B cell (primary cell): ENCODE data around the gene SORT1. TPM values are rescaled to one million over a fixed set of nuclear protein-coding genes. Genes with fewer than 3 reads are reported as not detected.

ENCODE experiments used
- ATAC-seq: fragments of 200-7000 bp; cut with Tn5 transposase; one replicate; pipeline ENCODE4 v1.10.0; 2021; ENCODE audit warnings: low read depth, mild to moderate bottlenecking, moderate number of reproducible peaks, moderate library complexity
- CTCF ChIA-PET: fragments of 350-600 bp; sonication (Branson Sonifier 250); formaldehyde crosslinking; loops from one replicate; lab custom pipeline; 2021; ENCODE audit warnings: antibody characterized with exemption, inconsistent platforms; lab: Charles Lee
- POLR2A ChIA-PET: fragments of 350-600 bp; sonication (Branson Sonifier 250); formaldehyde crosslinking; loops from one replicate; lab custom pipeline; 2021; ENCODE audit warnings: antibody characterized with exemption; lab: Charles Lee
- DNase-seq: peaks from one replicate; pipeline ENCODE4 v3.0.0; 2013
- H2AFZ ChIP-seq: 2 replicates; pipeline ENCODE4 v1.6.1; 2012; ENCODE audit warnings: mild to moderate bottlenecking, low read depth, low read length; ENCODE audit not compliant: insufficient read depth, poor library complexity, severe bottlenecking
- H3K27ac ChIP-seq, 2 donors: 1 replicate in 1 of 2; 2 replicates in 1 of 2; pipeline ENCODE4 v1.5.1; 2012 to 2013; ENCODE audit warnings: low read length in 2 of 2, mild to moderate bottlenecking in 2 of 2, moderate library complexity in 1 of 2
- H3K27me3 ChIP-seq, 4 experiments: fragments of 200-600 bp in 1 of 4; sonication (generic) in 1 of 4; replicated peaks in 1 of 4; 1 replicate in 2 of 4; 2 replicates in 2 of 4; pipeline versions ENCODE4 v1.6.1 to v1.7.0; 2013 to 2016; ENCODE audit warnings: low read length in 3 of 4, mild to moderate bottlenecking in 2 of 4, mixed read lengths in 1 of 4, moderate library complexity in 1 of 4; ENCODE audit not compliant: insufficient read depth in 4 of 4, control insufficient read depth in 3 of 4; ENCODE audit errors: control extremely low read depth in 1 of 4
- H3K36me3 ChIP-seq, 2 experiments: replicated peaks in 1 of 2; 1 replicate in 1 of 2; 2 replicates in 1 of 2; pipeline versions ENCODE4 v1.6.1 to v1.7.1; 2013; ENCODE audit warnings: low read length in 1 of 2; ENCODE audit not compliant: insufficient read depth in 2 of 2, control insufficient read depth in 1 of 2; ENCODE audit errors: control extremely low read depth in 1 of 2, extremely low read depth in 1 of 2
- H3K4me1 ChIP-seq, 2 donors: fragments of 200-600 bp in 1 of 2; sonication (generic) in 1 of 2; 1 replicate in 1 of 2; 2 replicates in 1 of 2; pipeline versions ENCODE4 v1.5.1 to v1.6.1; 2013 to 2017; ENCODE audit warnings: low read length in 2 of 2; ENCODE audit not compliant: control insufficient read depth in 2 of 2, insufficient read depth in 2 of 2
- H3K4me2 ChIP-seq: replicated peaks from 2 replicates; pipeline ENCODE3; 2012; ENCODE audit warnings: mild to moderate bottlenecking, low read depth, low read length; ENCODE audit not compliant: poor library complexity, severe bottlenecking
- H3K4me3 ChIP-seq, 5 experiments: fragments of 200-600 bp in 1 of 5; sonication (generic) in 1 of 5; 1 replicate in 3 of 5; 2 replicates in 2 of 5; pipeline versions ENCODE4 v1.5.1 to v1.7.0; 2011 to 2016; ENCODE audit warnings: low read length in 4 of 5, mild to moderate bottlenecking in 4 of 5, low read depth in 2 of 5, control low read depth in 1 of 5, moderate library complexity in 1 of 5; ENCODE audit not compliant: insufficient read depth in 1 of 5; ENCODE audit errors: control extremely low read depth in 1 of 5, extremely low read depth in 1 of 5
- H3K79me2 ChIP-seq: fragments of 200-600 bp; sonication (generic); one replicate; pipeline ENCODE4 v1.6.0; 2016; ENCODE audit warnings: low read length; ENCODE audit not compliant: control insufficient read depth, insufficient read depth
- H3K9ac ChIP-seq: fragments of 200-600 bp; sonication (generic); 2 replicates; pipeline ENCODE4 v1.6.1; 2017; ENCODE audit warnings: mild to moderate bottlenecking, low read length, moderate library complexity
- H3K9me3 ChIP-seq, 3 donors: one replicate each; pipeline versions ENCODE4 v1.6.1 to v1.7.1; 2013; ENCODE audit warnings: low read length in 2 of 3; ENCODE audit not compliant: control insufficient read depth in 2 of 3, insufficient read depth in 1 of 3; ENCODE audit errors: control extremely low read depth in 1 of 3
- H4K20me1 ChIP-seq: 2 replicates; pipeline ENCODE4 v1.6.0; 2012; ENCODE audit warnings: mild to moderate bottlenecking, low read length; ENCODE audit not compliant: insufficient read depth, control insufficient read depth, poor library complexity, severe bottlenecking
- H3K27ac Mint-ChIP-seq: one replicate; pipeline ENCODE4 v1.8.0; 2021; ENCODE audit warnings: mixed read lengths
- H3K27me3 Mint-ChIP-seq: one replicate; pipeline ENCODE4 v1.8.0; 2021; ENCODE audit warnings: mixed read lengths
- H3K4me1 Mint-ChIP-seq: one replicate; pipeline ENCODE4 v1.8.0; 2021; ENCODE audit warnings: mixed read lengths
- H3K4me3 Mint-ChIP-seq: one replicate; pipeline ENCODE4 v1.8.0; 2021; ENCODE audit warnings: mixed read lengths
- H3K9me3 Mint-ChIP-seq: one replicate; pipeline ENCODE4 v1.8.0; 2022; ENCODE audit warnings: mixed read lengths; ENCODE audit not compliant: insufficient read depth
- EZH2 ChIP-seq: IDR thresholded peaks from 2 replicates; pipeline ENCODE4 v1.6.1; 2012; ENCODE audit warnings: borderline replicate concordance, low read depth, mild to moderate bottlenecking, moderate library complexity, low read length; ENCODE audit not compliant: insufficient read depth, poor library complexity, severe bottlenecking
- WGBS: methylation state at CpG from one replicate; pipeline ENCODE4 v1.1.5; 2013; ENCODE audit warnings: missing lambda C conversion rate; ENCODE audit not compliant: insufficient coverage; 5-methylcytosine and 5-hydroxymethylcytosine counted together
- intact Hi-C: fragments of 100-400 bp; cut with micrococcal nuclease; formaldehyde crosslinking; loops from one replicate; pipeline ENCODE4 v1.10.0; 2022
- polyA plus RNA-seq: library from polyadenylated mRNA; depleted of rRNA; stranded (reverse); fragments of >200 nt; gene quantifications from 2 replicates; pipeline ENCODE4 v1.2.3, GENCODE V29; 2012
- total RNA-seq, 2 donors: library from RNA; stranded (reverse); fragments of 120-200 nt in 1 of 2; gene quantifications; 1 replicate in 1 of 2; 2 replicates in 1 of 2; pipeline versions ENCODE4 v1.2.3 to v1.2.4, GENCODE V29; 2013 to 2022
- TF ChIP-seq, protein P1 (sequence below): fragments of 200-600 bp; IDR thresholded peaks from one replicate; pipeline ENCODE4 v1.8.0; 2022; ENCODE audit warnings: antibody characterized with exemption, mild to moderate bottlenecking

SORT1 gene
- total and polyA plus RNA-seq, 2 donors (not counting 1 experiment from before 2014, with no cell fraction given), result 0.13 to 0.25 TPM

GRCh38 chr1:109434484-109434883, 36.8 kb upstream of the SORT1 start:
- H3K27me3 Mint-ChIP-seq, result peaks cover 18% of the 10 kb centered on the region
- H4K20me1 ChIP-seq, result no peaks in the 10 kb centered on the region
- no peak overlapping the region for H3K4me3 ChIP-seq
- TF ChIP-seq EZH2, result no peak
- TF ChIP-seq, protein P1, sequence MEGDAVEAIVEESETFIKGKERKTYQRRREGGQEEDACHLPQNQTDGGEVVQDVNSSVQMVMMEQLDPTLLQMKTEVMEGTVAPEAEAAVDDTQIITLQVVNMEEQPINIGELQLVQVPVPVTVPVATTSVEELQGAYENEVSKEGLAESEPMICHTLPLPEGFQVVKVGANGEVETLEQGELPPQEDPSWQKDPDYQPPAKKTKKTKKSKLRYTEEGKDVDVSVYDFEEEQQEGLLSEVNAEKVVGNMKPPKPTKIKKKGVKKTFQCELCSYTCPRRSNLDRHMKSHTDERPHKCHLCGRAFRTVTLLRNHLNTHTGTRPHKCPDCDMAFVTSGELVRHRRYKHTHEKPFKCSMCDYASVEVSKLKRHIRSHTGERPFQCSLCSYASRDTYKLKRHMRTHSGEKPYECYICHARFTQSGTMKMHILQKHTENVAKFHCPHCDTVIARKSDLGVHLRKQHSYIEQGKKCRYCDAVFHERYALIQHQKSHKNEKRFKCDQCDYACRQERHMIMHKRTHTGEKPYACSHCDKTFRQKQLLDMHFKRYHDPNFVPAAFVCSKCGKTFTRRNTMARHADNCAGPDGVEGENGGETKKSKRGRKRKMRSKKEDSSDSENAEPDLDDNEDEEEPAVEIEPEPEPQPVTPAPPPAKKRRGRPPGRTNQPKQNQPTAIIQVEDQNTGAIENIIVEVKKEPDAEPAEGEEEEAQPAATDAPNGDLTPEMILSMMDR, result no peak
- no peak overlapping the region for H3K9ac ChIP-seq
- intact Hi-C loops, result no loop called here
- no peaks in the 10 kb centered on the region for H3K9me3 Mint-ChIP-seq
- H3K4me3 Mint-ChIP-seq, result no peak overlapping the region
- H3K4me1 Mint-ChIP-seq, result no peaks in the 10 kb centered on the region
- ATAC-seq, result no peak
- H3K27me3 ChIP-seq, result peaks cover 0 to 9% (median 1%) of the 10 kb centered on the region in 4 experiments
- no peak overlapping the region for H2AFZ ChIP-seq
- no peaks in the 10 kb centered on the region for H3K79me2 ChIP-seq
- H3K4me1 ChIP-seq, result no peaks in the 10 kb centered on the region
- ChIA-PET CTCF (interaction anchor here (0.6 kb wide), 1 partner anchor 33 kb away, joined by 3 read pairs; no protein-coding TSS in a partner anchor), POLR2A (no interaction called here)
- no peak overlapping the region for H3K4me2 ChIP-seq
- WGBS, result no CpG with 5 or more reads among the region's 1 CpG
- peaks cover 0 to 7% (median 2%) of the 10 kb centered on the region in 3 donors for H3K9me3 ChIP-seq
- no peak overlapping the region for H3K27ac Mint-ChIP-seq
- H3K27ac ChIP-seq, result no peak overlapping the region
- no peaks in the 10 kb centered on the region for H3K36me3 ChIP-seq
- DNase-seq, result no peak

- peaks cover 0 to 9% (median 0%) of the 10 kb centered on the region in 4 experiments for H3K27me3 ChIP-seq
- TF ChIP-seq, protein P1, result no peak
- intact Hi-C loops, result no loop called here
- WGBS, result 57% methylated on average over 1 of the region's 1 CpG
- no peaks in the 10 kb centered on the region for H3K79me2 ChIP-seq
- no peak overlapping the region for H3K9ac ChIP-seq
- no peak overlapping the region for H3K4me3 ChIP-seq
- Mint-ChIP-seq H3K9me3 (no peaks in the 10 kb centered on the region), H3K27me3 (peaks cover 18% of the 10 kb centered on the region), H3K4me1 (no peaks in the 10 kb centered on the region), H3K4me3 (no peak overlapping the region), H3K27ac (no peak overlapping the region)
- CTCF ChIA-PET, result no interaction called here
- POLR2A ChIA-PET, result no interaction called here
- DNase-seq, result no peak
- no peaks in the 10 kb centered on the region for H3K4me1 ChIP-seq
- no peaks in the 10 kb centered on the region for H3K36me3 ChIP-seq
- peaks cover 0 to 7% (median 2%) of the 10 kb centered on the region in 3 donors for H3K9me3 ChIP-seq
- no peak overlapping the region for H3K4me2 ChIP-seq
- H4K20me1 ChIP-seq, result no peaks in the 10 kb centered on the region
- ATAC-seq, result no peak
- H3K27ac ChIP-seq, result no peak overlapping the region
- H2AFZ ChIP-seq, result no peak overlapping the region
These were observed 35.6 kb upstream of the SORT1 start for GRCh38 chr1:109433322-109433721.
